ENCODE results near the gene PUSL1.

GRCh38 chr1:1264026-1264425, 44.4 kb upstream of the PUSL1 start:
- TF ChIP-seq CTCF (conservative IDR thresholded peaks at IDR 0.05; ENCODE audit: low read depth, low read length), result no peak
- TF ChIP-seq EZH2 (IDR thresholded peaks at IDR 0.05; ENCODE audit: low read length, unreplicated experiment), result no peak
- TF ChIP-seq EZH2phosphoT487 (IDR thresholded peaks at IDR 0.05; ENCODE audit: borderline replicate concordance, low read length), result no peak

All from PC-3 (cell line).